HCT116 (cell line): ENCODE data around the gene ETV7.
A peak's percentile ranks its signal among the peaks of the same experiment; 100 is the strongest.

Experiments used
- CTCF ChIP-seq, 3 experiments: fragments of 200-600 bp in 1 of 3; sonication (generic) in 1 of 3; IDR thresholded peaks in 2 of 3; conservative IDR thresholded peaks in 1 of 3; 2 replicates each; pipeline ENCODE4 v1.5.1; 2012 to 2017; ENCODE audit warnings: low read depth in 2 of 3, low read length in 2 of 3, antibody characterized with exemption in 1 of 3, borderline replicate concordance in 1 of 3, control low read depth in 1 of 3, mild to moderate bottlenecking in 1 of 3, mixed read lengths in 1 of 3, mixed run types in 1 of 3, moderate library complexity in 1 of 3; ENCODE audit not compliant: insufficient read depth in 1 of 3
- EGR1 ChIP-seq: IDR thresholded peaks from 2 replicates; pipeline ENCODE4 v1.6.1; 2012; ENCODE audit warnings: low read depth
- EZH2 ChIP-seq: fragments of 200-600 bp; sonication (generic); IDR thresholded peaks from 2 replicates; pipeline ENCODE4 v1.6.1; 2017; ENCODE audit warnings: antibody characterized with exemption, mixed run types
- POLR2A ChIP-seq: IDR thresholded peaks from 2 replicates; pipeline ENCODE4 v1.7.0; 2011; ENCODE audit warnings: borderline replicate concordance; ENCODE audit not compliant: insufficient read depth, insufficient read length; ENCODE audit errors: extremely low read depth
- POLR2AphosphoS5 ChIP-seq: IDR thresholded peaks from 2 replicates; pipeline ENCODE4 v1.6.1; 2011; ENCODE audit warnings: mild to moderate bottlenecking, low read depth, low read length, moderate library complexity

DNA sequence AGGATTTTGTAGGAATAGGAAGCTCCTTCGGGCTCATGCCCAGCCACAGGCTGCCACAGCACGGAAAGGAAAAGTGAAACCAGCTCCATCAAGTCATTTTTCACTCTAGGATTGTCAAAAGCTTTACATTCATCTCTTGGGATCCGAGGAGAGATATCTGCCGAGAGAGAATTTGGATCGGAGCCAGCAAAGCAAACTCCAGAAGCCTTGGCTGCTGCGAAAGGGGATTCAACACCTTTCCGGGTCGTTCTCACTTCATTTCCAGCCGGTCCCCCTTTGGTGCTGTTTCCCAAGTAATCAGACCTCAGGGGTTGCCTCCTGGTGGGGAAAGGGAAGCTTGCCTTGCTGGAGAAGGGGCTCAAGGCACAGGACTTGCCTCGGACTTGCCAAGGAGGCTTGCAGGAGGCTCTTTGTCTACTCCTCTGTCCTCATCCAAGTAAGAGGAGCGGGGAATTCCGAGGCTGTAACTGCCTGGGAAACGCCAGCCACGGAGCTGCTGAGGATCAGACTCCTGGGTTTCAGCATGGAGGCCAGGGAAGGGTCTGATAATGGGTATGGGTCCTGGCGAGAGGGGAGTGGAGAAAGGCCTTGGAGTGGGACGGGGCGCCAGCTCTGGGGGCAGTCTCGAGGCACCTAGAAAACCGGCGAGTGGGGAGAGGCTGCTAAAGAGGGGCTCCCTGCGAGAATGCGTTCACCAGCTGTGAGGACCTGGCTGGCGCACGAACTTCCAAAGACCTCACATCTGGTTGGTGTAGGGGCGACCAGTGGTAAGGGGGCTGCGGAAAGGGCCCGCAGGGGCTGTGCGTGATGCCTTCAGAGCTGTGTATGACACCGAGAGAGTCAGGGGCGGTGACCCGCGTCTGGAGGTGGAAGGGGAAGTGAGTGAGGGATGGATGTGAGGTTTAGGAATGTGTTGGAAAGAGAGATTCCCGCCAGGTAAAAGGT lies 702 bp downstream of the ETV7 start:
- TF ChIP-seq CTCF (IDR thresholded peaks at IDR 0.05 in 2 of 3, conservative IDR thresholded peaks at IDR 0.05 in 1 of 3; ENCODE audit: borderline replicate concordance in 1 of 3, insufficient read depth in 1 of 3, low read depth in 2 of 3, low read length in 2 of 3), result peak in 1 of 3 experiments; percentile 11; a peak in 1 of 6 replicates
- TF ChIP-seq POLR2A, result no peak
- no peak for TF ChIP-seq POLR2AphosphoS5
- no peak for TF ChIP-seq EGR1
- no peak for TF ChIP-seq EZH2
